GM21786 (cell line): ENCODE measurements around the gene ALDH3A2.
"Not testable (repeated sequence)": the region's sequence is repeated elsewhere in the genome, so short reads cannot be mapped to it uniquely, and the experiment has no call there.

ENCODE experiments used
- ATAC-seq: cut with Tn5 transposase; IDR thresholded peaks from one replicate; pipeline ENCODE4 v1.9.1; 2021; ENCODE audit not compliant: unreplicated experiment

ALDH3A2 gene

GRCh38 chr17:19677736-19678379, 29.3 kb downstream of the ALDH3A2 start:
- no peak for ATAC-seq

GRCh38 chr17:19678581-19679453, 30.3 kb downstream of the ALDH3A2 start:
- no peak for ATAC-seq

GRCh38 chr17:19683117-19683516, 34.6 kb downstream of the ALDH3A2 start:
- no peak for ATAC-seq

- ATAC-seq = not testable (repeated sequence)
Observed at GRCh38 chr17:19684909-19685580, 36.5 kb downstream of the ALDH3A2 start.

GRCh38 chr17:19686400-19687090, 38.0 kb downstream of the ALDH3A2 start:
- no peak for ATAC-seq

GRCh38 chr17:19702217-19702641, 53.7 kb downstream of the ALDH3A2 start:
- no peak for ATAC-seq

GRCh38 chr17:19703106-19703827, 54.7 kb downstream of the ALDH3A2 start:
- no peak for ATAC-seq

GRCh38 chr17:19703828-19704613, 55.5 kb downstream of the ALDH3A2 start:
- no peak for ATAC-seq

GRCh38 chr17:19705201-19705600, 56.6 kb downstream of the ALDH3A2 start:
- no peak for ATAC-seq

- ATAC-seq = no peak
Observed at GRCh38 chr17:19705771-19706770, 57.5 kb downstream of the ALDH3A2 start.

- no peak for ATAC-seq
Observed at GRCh38 chr17:19706791-19707727, 58.5 kb downstream of the ALDH3A2 start.

- no peak for ATAC-seq
Observed at GRCh38 chr17:19707728-19708221, 59.2 kb downstream of the ALDH3A2 start.

- ATAC-seq = no peak
Observed at GRCh38 chr17:19708431-19709175, 60.1 kb downstream of the ALDH3A2 start.

GRCh38 chr17:19709841-19710240, 61.3 kb downstream of the ALDH3A2 start:
- ATAC-seq = no peak

- ATAC-seq = no peak
Observed at GRCh38 chr17:19712436-19713004, 64.0 kb downstream of the ALDH3A2 start.

GRCh38 chr17:19713462-19713861, 64.9 kb downstream of the ALDH3A2 start:
- ATAC-seq = no peak
